Measurements from ENCODE around the gene ZNF407. TPM values are rescaled to one million over a fixed set of nuclear protein-coding genes. Genes with fewer than 3 reads are reported as not detected.

ZNF407 gene
- total RNA-seq, 1 donor from 2014 or later = 11.4 TPM

DNA sequence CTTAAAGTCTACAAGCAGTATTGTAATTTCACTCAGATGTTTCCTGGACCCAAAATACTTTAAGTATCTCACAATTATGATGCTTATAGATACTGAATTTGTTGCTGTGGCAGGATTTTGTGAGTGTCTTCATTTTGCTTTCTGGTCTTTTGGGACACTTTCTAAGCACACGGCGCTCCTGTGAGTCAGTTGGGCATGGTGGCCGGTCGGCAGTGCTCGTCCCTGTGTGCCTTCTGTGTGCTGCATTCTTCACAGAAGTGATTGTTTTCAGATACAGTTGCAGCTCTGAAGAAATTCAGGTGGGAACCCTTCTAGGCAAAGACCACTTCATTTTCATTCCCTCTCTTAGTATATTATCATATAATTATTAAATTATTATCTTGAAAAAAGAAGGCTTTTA is 273.3 kb downstream of the ZNF407 start:
- no peak for DNase-seq (ENCODE audit: low read depth in 2 of 2)

DNA sequence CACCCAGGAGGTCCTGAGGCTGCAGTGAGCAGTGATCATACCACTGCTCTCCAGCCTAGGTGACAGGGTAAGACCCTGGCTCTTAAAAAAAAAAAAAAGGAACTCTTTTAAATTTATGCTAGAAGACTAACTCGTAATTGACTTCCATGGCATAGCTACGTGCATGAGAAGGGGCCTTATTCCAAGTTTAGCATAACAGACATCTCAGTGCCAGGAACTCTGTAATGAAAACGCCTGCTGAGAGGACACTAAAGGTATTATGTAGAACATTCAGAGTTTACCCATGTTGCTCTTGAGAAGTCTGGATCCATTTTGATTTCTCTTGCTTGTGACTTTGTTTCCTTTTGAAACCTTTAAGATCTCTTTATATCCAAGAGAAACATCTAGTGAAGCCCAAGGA is 276.0 kb downstream of the ZNF407 start:
- no peak for DNase-seq (ENCODE audit: low read depth in 2 of 2)

DNA sequence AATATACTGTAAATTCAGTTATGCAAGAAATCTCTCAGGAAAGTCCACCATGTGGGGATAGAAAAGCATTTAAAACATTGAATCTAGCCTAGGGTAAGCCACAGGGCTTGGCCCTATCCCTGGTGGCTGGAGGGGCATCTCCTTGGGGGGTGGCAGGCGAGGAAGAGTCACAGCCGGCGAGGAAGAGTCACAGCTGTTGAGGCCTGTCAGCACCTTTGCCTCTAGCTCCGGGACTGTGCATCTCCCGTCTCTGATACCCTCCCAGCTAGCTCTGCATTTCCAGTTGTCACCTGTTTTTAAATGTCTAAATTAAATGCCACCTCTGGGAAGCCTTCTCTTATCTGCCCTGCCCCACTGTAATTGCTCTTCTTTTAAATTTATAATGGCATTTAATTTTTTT is 276.7 kb downstream of the ZNF407 start:
- DNase-seq (ENCODE audit: low read depth in 2 of 2) = no peak

DNA sequence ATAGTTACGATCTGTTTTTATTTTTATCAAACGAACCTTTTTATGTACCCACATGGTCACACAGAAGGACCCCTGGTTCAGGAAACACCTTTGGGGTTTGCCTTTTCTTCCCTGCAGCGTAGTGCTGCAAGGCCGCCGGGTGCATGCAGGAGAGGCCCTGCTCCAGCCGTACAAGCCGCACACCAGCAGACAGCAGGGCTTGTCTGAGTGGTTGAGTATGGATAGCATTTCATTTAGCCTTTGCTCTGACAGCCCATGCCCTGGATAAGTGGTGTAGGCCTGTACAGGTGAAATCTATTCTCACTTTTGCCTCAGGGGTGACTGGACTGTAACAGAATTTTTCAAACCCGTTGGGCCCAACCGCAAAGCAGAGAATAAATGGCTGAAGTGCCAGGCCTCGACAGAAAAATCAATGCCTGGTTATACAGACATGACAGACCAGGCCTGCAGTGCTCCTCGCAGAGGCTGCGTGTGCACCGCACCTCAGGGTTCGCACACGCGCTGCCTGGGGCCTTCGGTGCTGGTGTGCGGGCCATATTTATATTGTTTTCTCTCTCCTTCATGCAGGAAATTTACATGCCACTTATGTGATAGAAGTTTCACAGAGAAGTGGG is 279.1 kb downstream of the ZNF407 start:
- DNase-seq (ENCODE audit: low read depth in 2 of 2) = no peak

DNA sequence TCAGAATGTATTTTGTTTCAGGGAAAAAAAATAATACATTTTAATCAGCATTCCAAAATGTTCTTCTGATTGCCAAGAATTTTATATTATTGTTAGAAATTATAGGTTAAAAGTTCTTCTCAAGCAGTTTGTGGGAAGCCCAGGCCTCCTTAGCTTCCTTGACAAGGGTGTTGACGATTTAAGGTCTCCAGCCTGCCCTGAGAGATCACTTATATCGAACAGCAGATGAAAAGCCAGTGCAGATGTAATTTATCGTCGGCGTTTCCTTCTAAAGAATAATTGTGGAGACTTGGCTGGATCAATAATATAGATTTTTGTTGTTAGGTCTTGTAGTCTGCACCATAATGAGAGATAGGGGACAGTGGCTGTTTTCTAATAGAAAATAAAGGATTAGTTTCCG is 280.6 kb downstream of the ZNF407 start:
- DNase-seq (ENCODE audit: low read depth in 2 of 2) = no peak

DNA sequence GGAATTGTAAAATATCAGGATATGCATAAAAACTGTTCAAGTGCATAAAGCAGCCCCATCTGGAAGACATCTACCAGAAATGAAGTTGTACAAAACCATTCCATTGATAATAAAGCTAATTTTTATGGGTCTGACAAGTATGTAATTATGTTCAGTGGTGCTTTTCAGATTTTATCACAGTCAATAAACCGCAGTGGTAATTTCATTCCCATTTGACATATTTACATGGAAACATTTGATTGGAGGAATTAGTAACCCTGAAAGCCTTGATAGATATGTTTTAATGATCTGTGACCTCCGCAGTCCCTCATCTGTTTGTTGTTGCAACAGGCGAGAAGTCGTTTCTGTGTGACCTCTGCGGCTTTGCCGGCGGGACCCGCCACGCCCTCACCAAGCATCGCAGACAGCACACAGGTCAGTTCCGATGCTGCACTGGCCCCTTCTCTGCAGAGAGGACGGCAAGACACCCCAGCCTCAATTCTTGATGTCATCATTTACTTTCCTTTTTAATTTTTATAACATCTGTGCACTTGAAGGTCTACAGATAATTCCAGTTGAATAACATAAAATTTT is 283.1 kb downstream of the ZNF407 start:
- DNase-seq (ENCODE audit: low read depth in 2 of 2) = no peak

DNA sequence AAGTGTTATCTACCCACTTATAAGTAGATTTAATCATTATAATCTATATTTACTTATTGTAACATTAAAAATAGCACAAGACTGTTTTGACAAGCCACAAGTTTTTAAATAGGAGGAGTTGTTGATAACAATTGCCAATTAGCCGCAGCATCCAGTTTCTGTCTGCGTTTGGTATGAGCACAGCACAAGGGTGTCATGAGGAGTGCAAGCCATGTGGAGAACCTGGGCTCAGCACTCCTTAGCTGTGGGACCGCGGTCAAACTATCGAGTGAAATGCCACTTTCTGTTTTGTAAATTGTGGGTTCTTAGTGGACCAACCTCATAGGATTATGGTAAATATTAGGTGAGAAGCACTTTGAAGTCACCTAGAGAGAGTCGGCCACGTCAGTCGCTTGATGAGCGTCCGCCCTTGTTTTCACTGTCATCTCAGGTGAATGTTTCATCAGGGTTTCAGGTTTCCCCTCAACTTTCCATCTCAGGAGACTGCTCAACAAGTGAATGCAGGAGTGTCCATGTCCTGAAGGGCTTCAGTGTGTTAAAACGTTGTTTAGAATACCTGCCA is 294.5 kb downstream of the ZNF407 start:
- no peak for DNase-seq (ENCODE audit: low read depth in 2 of 2)

DNA sequence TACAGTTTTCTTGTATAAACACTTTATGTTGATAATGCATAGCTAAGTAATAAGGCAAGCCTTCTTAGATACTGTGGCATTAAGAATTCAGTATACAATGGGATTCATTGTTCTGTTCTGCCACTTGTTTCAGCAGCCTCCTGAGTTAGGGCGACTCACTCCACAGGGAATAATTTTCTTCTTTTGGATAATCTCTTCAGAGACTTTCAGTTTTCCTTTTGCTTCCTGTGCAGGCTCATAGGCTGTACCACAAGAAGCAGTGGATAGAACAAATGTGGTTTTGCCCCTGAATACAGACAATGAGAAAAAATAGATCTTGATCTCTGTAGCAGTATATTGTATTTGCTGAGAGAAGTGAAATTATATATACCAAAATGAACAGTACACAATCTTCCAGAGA is 298.0 kb downstream of the ZNF407 start:
- peak in 1 of 2 donors; percentile 10 for DNase-seq (ENCODE audit: low read depth in 2 of 2)

DNA sequence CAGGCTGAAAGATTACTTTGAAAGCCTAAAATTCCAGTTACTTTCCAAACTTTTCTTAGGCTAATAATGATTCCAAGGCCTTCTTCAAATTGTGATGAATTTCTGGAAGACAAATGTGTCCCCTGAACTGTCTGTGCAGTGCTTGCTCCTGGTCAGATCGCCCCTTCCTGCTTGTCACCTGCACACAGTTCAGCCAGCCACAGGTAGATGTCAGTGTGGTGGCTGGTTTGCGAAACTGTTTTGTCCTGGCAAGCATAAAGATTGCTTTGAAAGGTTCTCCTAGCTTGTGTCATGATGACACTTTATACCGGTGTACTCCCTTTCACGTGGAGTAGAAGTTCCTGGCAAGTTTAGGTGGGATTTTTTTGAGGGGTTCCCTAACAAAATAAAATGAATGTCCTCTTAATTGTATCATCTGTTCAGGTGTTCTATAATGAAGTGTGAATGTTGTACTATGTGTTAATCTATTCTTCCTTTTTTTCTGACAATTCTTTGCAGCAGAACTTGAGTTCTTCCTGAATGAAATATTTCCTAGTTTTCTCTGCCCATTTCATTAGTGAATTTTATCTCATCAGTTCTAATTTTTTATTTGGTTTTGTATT is 298.8 kb downstream of the ZNF407 start:
- peak; percentile 52 to 63 for DNase-seq (ENCODE audit: low read depth in 2 of 2)

DNA sequence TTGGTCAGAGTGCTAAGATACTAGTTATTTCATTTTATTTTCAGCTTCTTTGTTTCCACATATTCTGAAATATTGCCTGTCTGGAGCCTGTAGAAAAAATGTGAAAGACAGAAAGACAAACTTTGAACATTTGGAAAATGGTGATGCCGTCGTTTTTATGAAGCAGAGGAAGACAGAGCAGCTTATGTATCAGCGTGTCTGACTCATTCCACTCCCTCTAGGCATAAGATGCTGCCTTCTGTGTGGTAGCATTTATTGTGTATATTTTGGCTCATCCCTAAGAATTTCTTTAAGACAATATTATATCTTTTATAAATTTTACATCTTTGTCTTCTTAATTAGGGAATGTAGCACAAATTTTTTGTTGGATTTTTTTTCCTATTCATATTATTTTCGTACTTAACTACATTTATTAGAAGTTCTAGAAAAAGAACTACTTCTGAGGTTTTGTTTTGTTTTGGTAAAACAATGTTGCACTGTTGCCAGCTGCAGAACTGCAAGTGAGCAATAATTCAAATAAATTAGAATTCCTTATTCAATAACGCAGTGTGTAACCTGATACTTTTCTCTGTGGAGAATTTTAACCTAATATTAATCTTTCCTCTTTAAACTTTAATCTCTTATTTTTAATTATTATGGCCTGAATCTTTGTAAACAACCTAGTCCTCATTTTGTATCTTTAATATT is 300.4 kb downstream of the ZNF407 start:
- DNase-seq (ENCODE audit: low read depth in 2 of 2) = peak in 1 of 2 donors; percentile 49

DNA sequence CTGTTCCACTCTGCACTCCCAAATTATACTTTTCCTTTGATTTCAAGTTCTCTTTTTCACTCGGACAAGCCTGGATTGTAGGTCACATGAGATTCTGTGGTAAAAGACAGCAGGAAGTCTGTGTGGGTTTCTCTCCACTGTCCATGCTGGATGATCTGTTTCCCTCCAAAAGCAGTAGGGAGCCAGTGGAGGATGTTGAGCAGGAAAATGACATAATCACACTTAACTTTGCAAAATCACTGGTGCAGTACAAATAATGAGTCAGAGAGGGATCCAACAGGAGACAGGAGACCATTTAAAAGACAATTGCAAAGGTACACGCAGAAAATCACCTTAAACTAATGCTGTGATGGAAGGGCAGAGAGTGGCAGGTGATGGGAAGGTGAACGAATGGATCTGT is 301.3 kb downstream of the ZNF407 start:
- peak; percentile 75 to 84 for DNase-seq (ENCODE audit: low read depth in 2 of 2)

DNA sequence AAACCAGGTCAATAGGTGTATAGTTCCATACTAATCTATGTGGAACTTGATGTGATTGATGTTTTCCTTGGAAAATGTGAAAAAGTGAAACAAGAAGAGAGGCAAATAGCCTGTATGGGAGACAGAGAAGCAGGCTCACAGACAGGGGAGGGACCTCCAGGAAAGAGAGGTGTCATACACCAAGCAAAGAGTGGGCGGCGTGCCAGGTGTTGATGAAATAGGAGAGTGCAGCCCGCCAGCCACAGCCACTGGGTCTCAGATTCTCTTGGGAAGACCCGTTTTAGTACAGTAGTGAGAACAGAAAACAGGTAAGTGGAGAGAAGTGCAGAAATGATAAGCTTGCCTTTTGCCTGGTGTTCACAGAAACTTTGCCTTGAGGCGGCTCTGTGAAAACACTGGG is 301.9 kb downstream of the ZNF407 start:
- peak; percentile 51 to 75 for DNase-seq (ENCODE audit: low read depth in 2 of 2)

DNA sequence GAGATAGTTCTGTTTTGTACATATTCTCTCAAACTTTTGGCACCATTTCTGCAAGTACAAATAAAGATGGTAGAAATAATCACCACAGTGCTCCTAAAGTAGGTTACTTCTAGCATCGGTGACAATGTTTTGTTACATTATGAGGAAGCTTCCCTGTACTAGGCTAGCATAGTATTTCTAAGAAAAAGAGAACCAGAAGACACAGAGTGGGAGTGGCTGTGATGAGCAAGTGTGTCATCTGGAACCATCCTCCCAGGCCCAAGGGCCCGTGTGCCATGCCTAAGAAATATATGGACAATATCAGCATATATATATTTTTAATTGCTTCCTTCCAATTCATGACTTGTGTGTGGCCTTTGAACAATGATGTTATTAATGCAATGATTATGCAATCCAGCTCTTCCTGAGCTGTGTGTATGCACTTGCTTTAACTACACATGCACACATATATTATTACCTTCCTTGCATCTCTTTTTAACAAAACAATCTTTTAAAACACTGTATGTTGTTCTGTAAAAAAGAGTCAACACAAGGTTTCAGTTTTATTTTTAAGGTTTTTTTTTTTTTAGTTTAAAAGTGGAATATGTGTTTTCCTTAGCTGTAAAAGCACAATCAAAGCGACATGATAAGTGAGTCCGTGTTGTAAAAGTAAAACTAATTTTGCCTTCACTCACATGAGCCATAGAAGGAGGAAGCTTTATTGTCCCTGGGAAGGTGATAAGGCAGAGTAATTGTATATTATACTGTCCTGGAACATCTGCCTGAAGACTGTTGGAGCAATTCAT is 303.9 kb downstream of the ZNF407 start:
- DNase-seq (ENCODE audit: low read depth in 2 of 2) = no peak

DNA sequence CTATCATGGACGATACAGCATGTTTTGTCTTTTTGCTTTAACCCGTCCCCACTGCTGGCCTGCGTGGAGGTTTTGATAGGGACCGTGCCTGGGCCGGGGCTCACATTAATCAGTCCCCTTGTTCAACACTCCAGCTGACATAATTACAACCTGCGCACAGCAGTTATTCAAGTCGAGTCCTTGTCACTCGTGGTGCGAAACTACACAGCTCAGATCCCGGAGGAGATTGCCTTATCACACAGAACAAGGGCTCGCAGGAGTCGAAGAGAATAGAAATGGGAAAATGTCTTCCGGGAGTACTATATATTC is 304.4 kb downstream of the ZNF407 start:
- DNase-seq (ENCODE audit: low read depth in 2 of 2) = no peak

DNA sequence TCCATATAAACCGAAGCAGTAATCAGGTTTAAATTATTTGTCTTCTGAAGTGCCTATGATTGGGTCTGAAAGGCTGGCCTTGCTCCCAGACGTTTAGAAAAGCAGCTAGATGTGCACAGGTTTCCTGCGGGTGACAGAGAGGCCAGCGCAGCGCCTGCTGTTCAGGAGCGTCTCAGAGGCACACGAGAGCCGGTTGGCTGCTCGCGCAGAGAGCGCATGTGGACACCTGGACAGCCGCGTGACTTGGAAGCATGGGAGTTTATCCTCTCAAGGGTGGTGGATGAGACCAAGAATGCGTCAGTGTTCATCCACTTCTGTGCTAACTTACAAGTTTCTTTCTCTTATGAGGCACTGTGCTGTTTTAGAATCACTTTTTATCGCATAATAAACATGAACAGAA is 307.6 kb downstream of the ZNF407 start:
- no peak for DNase-seq (ENCODE audit: low read depth in 2 of 2)

DNA sequence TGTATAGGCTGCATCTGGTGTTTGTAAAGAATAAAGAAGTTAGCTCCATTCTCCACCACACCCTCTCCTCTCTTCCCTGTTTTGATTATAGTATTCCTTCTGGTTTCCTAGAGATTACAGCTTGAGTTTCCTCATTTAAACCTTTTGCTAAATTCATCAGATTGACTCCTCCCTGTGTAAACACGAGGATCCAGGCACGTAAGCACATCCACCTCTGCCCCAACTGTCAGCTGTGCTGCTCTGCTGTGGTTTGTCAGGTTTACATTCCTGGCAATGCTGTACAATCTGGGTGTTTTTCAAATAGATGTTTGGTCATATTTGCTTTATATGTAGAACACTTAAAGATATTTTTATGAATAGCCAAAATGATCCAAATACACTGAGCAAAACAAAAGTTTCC is 308.5 kb downstream of the ZNF407 start:
- DNase-seq (ENCODE audit: low read depth in 2 of 2) = no peak

DNA sequence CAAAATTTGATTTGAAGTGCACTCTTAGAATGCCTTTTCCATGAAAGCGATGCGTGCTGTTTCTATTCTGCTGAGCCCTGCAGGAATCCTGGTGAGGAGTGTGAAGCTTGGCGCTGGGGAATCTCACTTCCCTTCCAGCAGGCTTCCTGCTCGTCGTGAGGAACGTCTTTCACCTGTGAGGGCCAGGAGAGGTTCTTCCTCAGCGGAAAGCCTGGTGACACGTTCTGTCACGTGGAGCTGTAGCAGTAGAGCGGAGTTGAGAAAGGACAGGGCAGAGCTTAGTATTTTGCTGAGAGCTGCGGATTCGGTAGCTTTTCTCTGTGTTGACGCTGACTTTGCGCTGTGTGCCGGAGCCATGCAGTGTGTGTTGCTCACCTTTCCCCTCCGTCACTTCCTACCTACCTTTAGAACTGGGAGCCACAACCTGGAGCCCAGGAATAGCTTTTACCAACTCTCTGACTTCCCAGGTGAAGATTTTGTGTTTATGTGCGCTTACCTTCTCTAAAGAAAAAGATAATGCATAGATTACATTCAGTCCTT is 316.5 kb downstream of the ZNF407 start:
- peak; percentile 29 to 32 for DNase-seq (ENCODE audit: low read depth in 2 of 2)

DNA sequence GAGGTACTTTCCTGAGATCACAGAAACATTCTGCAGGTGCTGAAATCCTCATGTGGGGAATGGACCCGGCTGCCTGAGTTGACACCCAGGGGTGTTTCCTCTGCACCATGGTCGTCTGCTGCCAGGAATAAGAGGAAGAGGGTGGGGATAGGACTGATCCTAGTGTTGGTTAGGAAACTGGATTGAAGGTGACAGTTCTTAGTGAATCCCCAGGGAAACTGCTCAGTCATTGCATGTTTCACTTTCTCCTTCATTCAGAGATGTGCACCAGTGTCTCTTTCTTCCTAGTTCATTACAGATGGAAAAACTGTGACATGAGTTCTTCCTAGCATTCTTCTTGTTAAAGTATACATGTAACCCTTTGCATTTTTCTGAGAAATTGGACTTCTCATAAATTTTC is 317.0 kb downstream of the ZNF407 start:
- no peak for DNase-seq (ENCODE audit: low read depth in 2 of 2)

DNA sequence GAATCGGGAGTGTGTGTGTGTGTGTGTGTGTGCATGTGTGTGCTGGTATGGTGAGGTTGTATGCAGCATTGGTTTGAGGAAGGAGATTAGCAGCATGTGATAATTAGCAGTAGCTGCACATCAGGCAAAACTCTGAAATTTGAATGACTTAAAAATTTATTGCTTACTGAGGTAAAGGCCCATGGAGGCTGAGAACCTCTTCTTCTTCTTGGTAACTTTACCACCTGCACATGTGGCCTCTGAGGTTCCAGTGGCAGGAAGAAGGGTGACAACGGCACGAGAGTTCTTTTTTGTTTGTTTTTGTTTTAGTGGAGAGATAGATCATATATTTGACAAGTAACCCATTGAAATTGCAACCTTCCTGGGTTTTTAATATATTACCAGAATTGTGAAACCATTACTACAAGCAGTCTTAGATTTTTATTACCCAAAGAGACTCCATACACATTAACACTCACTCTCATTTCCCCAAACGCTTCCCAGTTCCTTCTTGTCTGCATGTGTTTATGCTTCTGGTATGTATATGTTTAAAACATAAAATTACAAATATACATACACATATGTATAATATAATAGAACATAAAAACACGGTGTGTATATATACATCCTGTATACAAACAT is 319.2 kb downstream of the ZNF407 start:
- DNase-seq (ENCODE audit: low read depth in 2 of 2) = no peak

DNA sequence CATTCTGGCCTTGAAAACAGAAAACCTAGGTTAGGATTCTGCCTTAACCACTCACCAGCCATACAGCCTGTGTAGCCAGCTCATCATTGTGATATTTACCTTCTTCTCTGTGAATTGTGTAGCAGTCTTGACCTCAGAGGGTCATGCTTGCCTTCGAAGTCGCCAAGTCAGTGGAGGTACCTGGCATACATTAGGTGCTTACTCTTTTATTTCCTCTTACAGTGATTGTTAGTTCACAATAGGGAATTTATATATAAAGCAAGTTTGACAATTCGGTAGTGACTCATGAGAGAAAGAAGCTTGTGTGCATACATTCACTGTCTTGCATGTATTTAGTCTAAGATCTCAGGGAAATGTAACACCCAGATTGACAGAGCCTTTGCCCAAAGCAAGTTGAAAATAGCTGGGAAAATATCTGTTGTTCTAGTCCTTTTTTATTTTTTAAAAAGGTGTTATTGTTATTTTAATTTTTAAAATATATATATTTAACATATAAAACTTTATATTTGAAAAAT is 320.7 kb downstream of the ZNF407 start:
- no peak for DNase-seq (ENCODE audit: low read depth in 2 of 2)
